ENCODE results near the gene PLEKHM1.

Gene PLEKHM1

GRCh38 chr17:45436625-45437464 is 53.7 kb downstream of the PLEKHM1 start:
- no peaks in the 10 kb centered on the region for H3K36me3 ChIP-seq (ENCODE audit: control insufficient read depth, insufficient read depth, low read length)
- H3K4me3 ChIP-seq (ENCODE audit: low read length) = no peak overlapping the region
- no peaks in the 10 kb centered on the region for H3K27me3 ChIP-seq (ENCODE audit: control insufficient read depth, insufficient read depth, low read length)
- no peak overlapping the region for H3K9ac ChIP-seq (ENCODE audit: low read length)
- H3K9me3 ChIP-seq (ENCODE audit: control insufficient read depth, low read length) = no peaks in the 10 kb centered on the region
- H3K4me1 ChIP-seq (ENCODE audit: control insufficient read depth, insufficient read depth, low read length) = peaks cover 15% of the 10 kb centered on the region

DNA sequence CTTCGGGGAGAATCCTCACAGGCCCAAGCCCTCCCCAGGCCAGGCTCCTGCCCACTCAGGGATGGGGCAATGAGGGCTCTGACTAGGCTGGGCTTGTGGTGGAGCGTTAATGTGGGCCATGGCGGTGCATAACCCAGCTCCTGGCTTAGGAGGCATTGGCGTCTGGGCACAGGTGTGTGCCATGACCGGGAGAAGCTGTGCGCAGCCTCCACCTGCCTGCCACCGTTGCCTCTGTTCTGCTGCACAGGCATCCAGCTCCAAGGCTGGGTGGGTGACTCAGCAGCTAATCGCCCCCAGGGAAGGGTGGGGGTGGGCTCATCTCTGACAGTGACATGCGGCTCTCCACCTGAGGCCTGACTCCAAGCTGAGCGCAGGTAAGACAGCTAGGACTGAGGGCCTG is 54.4 kb downstream of the PLEKHM1 start:
- Histone ChIP-seq H3K9me3 (ENCODE audit: control insufficient read depth, low read length) (no peaks in the 10 kb centered on the region), H3K9ac (ENCODE audit: low read length) (no peak overlapping the region), H3K4me3 (ENCODE audit: low read length) (no peak overlapping the region), H3K4me1 (ENCODE audit: control insufficient read depth, insufficient read depth, low read length) (peaks cover 18% of the 10 kb centered on the region), H3K36me3 (ENCODE audit: control insufficient read depth, insufficient read depth, low read length) (no peaks in the 10 kb centered on the region), H3K27me3 (ENCODE audit: control insufficient read depth, insufficient read depth, low read length) (peaks cover 5% of the 10 kb centered on the region)

- H3K4me1 ChIP-seq (ENCODE audit: control insufficient read depth, insufficient read depth, low read length) = peaks cover 21% of the 10 kb centered on the region
- no peak overlapping the region for H3K9ac ChIP-seq (ENCODE audit: low read length)
- peaks cover 11% of the 10 kb centered on the region for H3K27me3 ChIP-seq (ENCODE audit: control insufficient read depth, insufficient read depth, low read length)
- no peaks in the 10 kb centered on the region for H3K36me3 ChIP-seq (ENCODE audit: control insufficient read depth, insufficient read depth, low read length)
- H3K4me3 ChIP-seq (ENCODE audit: low read length) = no peak overlapping the region
- no peaks in the 10 kb centered on the region for H3K9me3 ChIP-seq (ENCODE audit: control insufficient read depth, low read length)
These were observed 55.0 kb downstream of the PLEKHM1 start for GRCh38 chr17:45435481-45435880.

GRCh38 chr17:45433159-45433535 is 57.4 kb downstream of the PLEKHM1 start:
- H3K4me1 ChIP-seq (ENCODE audit: control insufficient read depth, insufficient read depth, low read length) = peaks cover 28% of the 10 kb centered on the region
- H3K4me3 ChIP-seq (ENCODE audit: low read length) = no peak overlapping the region
- H3K36me3 ChIP-seq (ENCODE audit: control insufficient read depth, insufficient read depth, low read length) = no peaks in the 10 kb centered on the region
- no peak overlapping the region for H3K9ac ChIP-seq (ENCODE audit: low read length)
- peaks cover 28% of the 10 kb centered on the region for H3K27me3 ChIP-seq (ENCODE audit: control insufficient read depth, insufficient read depth, low read length)
- no peaks in the 10 kb centered on the region for H3K9me3 ChIP-seq (ENCODE audit: control insufficient read depth, low read length)

DNA sequence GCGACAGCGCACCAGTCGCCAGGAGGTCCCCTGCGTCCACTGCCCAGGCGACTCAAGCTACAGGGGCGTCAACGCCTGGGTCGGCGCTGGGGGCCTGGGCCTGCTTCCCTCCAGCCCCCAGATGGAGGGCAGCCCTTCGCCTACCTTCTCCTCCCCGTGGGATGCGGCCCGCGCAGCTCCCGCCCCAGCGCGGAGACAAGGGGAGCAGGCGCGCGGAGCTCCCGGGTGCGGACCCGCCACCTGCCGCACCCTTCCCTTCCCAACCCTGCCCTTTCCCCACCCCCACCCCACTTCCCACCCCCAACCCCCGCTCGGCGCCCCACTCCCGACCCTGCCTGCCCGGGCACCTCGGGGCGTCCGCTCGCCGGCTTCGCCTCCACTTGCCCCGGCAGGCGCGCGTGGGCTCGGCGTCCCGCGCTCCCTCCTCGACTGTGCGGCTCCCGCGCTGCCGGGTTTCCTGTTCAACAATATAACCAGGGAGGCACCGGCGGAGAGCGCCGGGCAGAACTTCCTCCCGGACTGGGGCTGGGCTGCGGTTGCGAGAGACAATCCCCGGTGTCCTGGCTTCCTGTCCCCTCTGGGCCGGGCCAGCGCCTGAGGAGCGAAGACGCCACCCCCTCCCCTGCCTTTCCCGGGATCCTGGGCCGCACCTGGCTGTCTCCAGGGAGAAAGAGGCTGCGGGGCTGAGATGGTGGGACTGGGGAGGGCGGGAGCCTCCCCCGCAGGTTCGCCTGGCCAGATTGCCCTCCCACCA is 57.9 kb downstream of the PLEKHM1 start, which contains the start of gene ARHGAP27:
Gene ARHGAP27 (minus strand): TSS at position 466 of the 754 bp plus-strand sequence. CDS start 2,591 bp downstream, outside the sequence.
- peaks cover 28% of the 10 kb centered on the region for H3K27me3 ChIP-seq (ENCODE audit: control insufficient read depth, insufficient read depth, low read length)
- H3K36me3 ChIP-seq (ENCODE audit: control insufficient read depth, insufficient read depth, low read length) = no peaks in the 10 kb centered on the region
- H3K9ac ChIP-seq (ENCODE audit: low read length) = peak within 1 kb of the TSS; percentile 70
- H3K9me3 ChIP-seq (ENCODE audit: control insufficient read depth, low read length) = no peaks in the 10 kb centered on the region
- peaks cover 34% of the 10 kb centered on the region for H3K4me1 ChIP-seq (ENCODE audit: control insufficient read depth, insufficient read depth, low read length)
- H3K4me3 ChIP-seq (ENCODE audit: low read length) = no peak within 1 kb of the TSS

GRCh38 chr17:45431531-45432404 is 58.8 kb downstream of the PLEKHM1 start:
- H3K27me3 ChIP-seq (ENCODE audit: control insufficient read depth, insufficient read depth, low read length) = peaks cover 28% of the 10 kb centered on the region
- no peaks in the 10 kb centered on the region for H3K36me3 ChIP-seq (ENCODE audit: control insufficient read depth, insufficient read depth, low read length)
- peak overlapping the region; percentile 70 for H3K9ac ChIP-seq (ENCODE audit: low read length)
- H3K4me3 ChIP-seq (ENCODE audit: low read length) = no peak overlapping the region
- H3K4me1 ChIP-seq (ENCODE audit: control insufficient read depth, insufficient read depth, low read length) = peaks cover 38% of the 10 kb centered on the region
- H3K9me3 ChIP-seq (ENCODE audit: control insufficient read depth, low read length) = no peaks in the 10 kb centered on the region

DNA sequence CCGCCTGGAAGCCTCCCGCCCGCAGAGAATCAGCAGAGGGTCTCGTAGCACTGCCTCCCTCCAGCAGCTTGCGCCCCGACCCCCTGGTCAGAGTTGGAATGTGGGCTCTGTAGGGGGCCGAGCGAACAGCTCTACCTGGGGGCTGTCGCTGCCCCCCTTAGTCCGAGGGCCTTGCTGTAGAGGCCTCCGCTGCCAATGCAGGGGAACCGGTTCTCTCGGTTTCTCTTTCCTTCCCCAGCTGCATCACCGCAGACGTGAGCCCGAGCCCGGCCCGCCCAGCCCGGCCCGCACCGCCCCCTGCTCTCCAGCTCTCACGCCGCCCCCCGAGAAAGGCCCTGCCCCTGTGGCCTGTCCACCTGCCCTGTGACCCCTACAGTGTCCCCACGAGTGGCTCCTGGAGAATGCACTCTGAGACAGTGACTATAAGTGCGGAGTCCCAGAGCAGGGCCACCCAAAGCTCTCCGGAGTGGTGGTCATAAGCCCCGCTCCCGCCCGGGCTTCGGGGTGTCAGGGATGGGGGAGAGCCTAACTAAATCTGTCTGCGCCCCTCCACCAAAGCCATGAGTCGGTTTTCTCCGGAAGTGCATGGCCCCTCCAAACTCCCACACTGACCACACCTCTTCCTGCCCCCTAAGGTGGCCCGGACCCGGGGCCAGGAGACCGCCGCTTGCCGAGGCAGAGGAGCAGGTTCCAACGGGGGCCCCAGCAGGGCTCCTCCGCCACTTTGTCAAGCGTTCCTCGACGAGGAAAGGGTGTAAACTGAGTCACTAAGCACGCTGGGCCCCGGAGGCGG is 59.6 kb downstream of the PLEKHM1 start:
- Histone ChIP-seq H3K4me3 (ENCODE audit: low read length) (peak overlapping the region; percentile 41), H3K36me3 (ENCODE audit: control insufficient read depth, insufficient read depth, low read length) (no peaks in the 10 kb centered on the region), H3K9ac (ENCODE audit: low read length) (peak overlapping the region; percentile 61), H3K27me3 (ENCODE audit: control insufficient read depth, insufficient read depth, low read length) (peaks cover 28% of the 10 kb centered on the region), H3K4me1 (ENCODE audit: control insufficient read depth, insufficient read depth, low read length) (peaks cover 44% of the 10 kb centered on the region), H3K9me3 (ENCODE audit: control insufficient read depth, low read length) (no peaks in the 10 kb centered on the region)

- Histone ChIP-seq H3K9me3 (ENCODE audit: control insufficient read depth, low read length) (no peaks in the 10 kb centered on the region), H3K4me3 (ENCODE audit: low read length) (peak overlapping the region; percentile 41), H3K4me1 (ENCODE audit: control insufficient read depth, insufficient read depth, low read length) (peaks cover 47% of the 10 kb centered on the region), H3K36me3 (ENCODE audit: control insufficient read depth, insufficient read depth, low read length) (no peaks in the 10 kb centered on the region), H3K27me3 (ENCODE audit: control insufficient read depth, insufficient read depth, low read length) (peaks cover 28% of the 10 kb centered on the region), H3K9ac (ENCODE audit: low read length) (peak overlapping the region; percentile 57)
These were observed 60.3 kb downstream of the PLEKHM1 start for GRCh38 chr17:45430006-45430737.

DNA sequence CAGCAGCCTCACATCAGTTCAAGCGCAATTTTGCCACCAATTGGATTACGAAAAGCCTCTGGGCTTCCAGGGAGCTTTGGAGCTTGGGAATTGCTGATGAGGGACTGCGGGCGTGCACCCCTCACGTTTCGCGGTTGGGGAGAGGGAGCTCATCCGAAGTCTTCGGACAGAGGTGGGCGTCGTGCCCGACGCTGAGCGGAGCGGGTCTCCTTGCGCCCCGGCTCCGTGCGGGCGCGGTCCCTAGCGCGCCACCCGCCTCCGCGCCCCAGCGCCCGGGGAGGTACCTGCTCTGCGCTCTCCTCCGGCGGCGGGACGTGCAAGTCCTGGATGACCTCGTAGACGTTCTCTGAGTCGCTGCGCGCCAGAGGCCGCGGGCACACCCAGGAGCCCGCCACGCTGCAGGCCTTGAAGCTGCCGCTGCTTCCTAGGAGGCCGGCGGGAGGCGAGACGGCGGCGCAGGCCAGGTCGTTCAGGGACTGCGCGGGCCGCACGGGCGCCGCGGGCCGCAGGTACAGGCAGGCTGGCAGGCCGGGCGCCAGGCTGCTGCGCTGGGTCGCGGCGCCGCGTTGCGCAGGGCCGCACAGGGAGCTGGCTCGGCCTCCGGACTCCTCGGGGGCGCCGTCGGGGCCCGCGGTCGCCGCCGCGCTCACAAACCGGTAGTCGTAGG is 61.0 kb downstream of the PLEKHM1 start:
- H3K36me3 ChIP-seq (ENCODE audit: control insufficient read depth, insufficient read depth, low read length) = no peaks in the 10 kb centered on the region
- peaks cover 47% of the 10 kb centered on the region for H3K4me1 ChIP-seq (ENCODE audit: control insufficient read depth, insufficient read depth, low read length)
- H3K9ac ChIP-seq (ENCODE audit: low read length) = no peak overlapping the region
- no peak overlapping the region for H3K4me3 ChIP-seq (ENCODE audit: low read length)
- peaks cover 28% of the 10 kb centered on the region for H3K27me3 ChIP-seq (ENCODE audit: control insufficient read depth, insufficient read depth, low read length)
- H3K9me3 ChIP-seq (ENCODE audit: control insufficient read depth, low read length) = no peaks in the 10 kb centered on the region

GRCh38 chr17:45428931-45429338 is 61.6 kb downstream of the PLEKHM1 start:
- Histone ChIP-seq H3K9ac (ENCODE audit: low read length) (no peak overlapping the region), H3K9me3 (ENCODE audit: control insufficient read depth, low read length) (no peaks in the 10 kb centered on the region), H3K4me3 (ENCODE audit: low read length) (no peak overlapping the region), H3K27me3 (ENCODE audit: control insufficient read depth, insufficient read depth, low read length) (peaks cover 28% of the 10 kb centered on the region), H3K36me3 (ENCODE audit: control insufficient read depth, insufficient read depth, low read length) (no peaks in the 10 kb centered on the region), H3K4me1 (ENCODE audit: control insufficient read depth, insufficient read depth, low read length) (peaks cover 47% of the 10 kb centered on the region)
